ENCODE measurements around the gene MMS22L. TPM values are rescaled to one million over a fixed set of nuclear protein-coding genes. Genes with fewer than 3 reads are reported as not detected.

The MMS22L gene
- total and polyA plus RNA-seq, 4 donors = 0.50 to 10.8 (median 4.1) TPM

GRCh38 chr6:97147421-97147820, 135.6 kb downstream of the MMS22L start:
- 99 to 100% methylated on average over 1 of the region's 1 CpG for WGBS, 2 donors
- DNase-seq (no peak), ATAC-seq (ENCODE audit: low FRiP score) (no peak)
- Histone ChIP-seq H3K9me3 (ENCODE audit: control insufficient read depth, low read length) (no peaks in the 10 kb centered on the region), H3K27ac (ENCODE audit: low read depth in 1 of 2, low read length in 2 of 2) (no peak overlapping the region), H3K36me3 (ENCODE audit: control insufficient read depth in 1 of 2, insufficient read depth in 2 of 2, low read length in 1 of 2) (peaks cover 0 to 3% of the 10 kb centered on the region in 2 donors), H3K4me3 (ENCODE audit: low read length in 2 of 2) (no peak overlapping the region), H3K4me1 (ENCODE audit: control insufficient read depth in 1 of 2, insufficient read depth in 2 of 2, low read length in 2 of 2) (no peaks in the 10 kb centered on the region), H3K27me3 (ENCODE audit: control insufficient read depth in 1 of 2, insufficient read depth in 2 of 2, low read length in 1 of 2) (no peaks in the 10 kb centered on the region)
- intact Hi-C loops (cut with DNase I) = no loop called here

GRCh38 chr6:97145691-97146090, 137.3 kb downstream of the MMS22L start:
- WGBS, 2 donors = 94 to 97% methylated on average over 1 of the region's 1 CpG
- no peak overlapping the region for H3K4me3 ChIP-seq (ENCODE audit: low read length in 2 of 2)
- intact Hi-C loops (cut with DNase I) = no loop called here
- peaks cover 0 to 3% of the 10 kb centered on the region in 2 donors for H3K36me3 ChIP-seq (ENCODE audit: control insufficient read depth in 1 of 2, insufficient read depth in 2 of 2, low read length in 1 of 2)
- H3K27me3 ChIP-seq (ENCODE audit: control insufficient read depth in 1 of 2, insufficient read depth in 2 of 2, low read length in 1 of 2) = no peaks in the 10 kb centered on the region
- no peak for ATAC-seq (ENCODE audit: low FRiP score)
- H3K4me1 ChIP-seq (ENCODE audit: control insufficient read depth in 1 of 2, insufficient read depth in 2 of 2, low read length in 2 of 2) = no peaks in the 10 kb centered on the region
- DNase-seq = no peak
- H3K9me3 ChIP-seq (ENCODE audit: control insufficient read depth, low read length) = no peaks in the 10 kb centered on the region
- H3K27ac ChIP-seq (ENCODE audit: low read depth in 1 of 2, low read length in 2 of 2) = no peak overlapping the region

DNA sequence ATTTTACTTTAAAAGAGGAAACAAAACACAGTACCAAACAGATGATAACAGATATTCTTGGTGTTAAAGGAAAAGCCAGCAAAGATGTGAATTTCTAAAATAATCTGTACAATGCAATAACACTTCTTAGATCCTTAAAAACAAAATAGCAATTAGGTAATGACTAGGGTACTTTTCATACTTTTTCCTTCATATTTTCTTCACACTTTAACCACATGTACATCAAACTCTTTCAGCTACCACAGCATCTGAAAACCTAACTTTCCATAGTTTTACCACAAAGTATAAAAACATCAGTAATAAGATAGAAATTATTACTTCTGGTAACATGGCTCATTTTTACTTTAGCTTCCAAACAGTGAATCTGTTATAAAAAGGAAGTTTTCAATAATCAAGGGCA, 141.3 kb downstream of the MMS22L start:
- Histone ChIP-seq H3K4me3 (ENCODE audit: low read length in 2 of 2) (no peak overlapping the region), H3K27ac (ENCODE audit: low read depth in 1 of 2, low read length in 2 of 2) (no peak overlapping the region), H3K9me3 (ENCODE audit: control insufficient read depth, low read length) (no peaks in the 10 kb centered on the region), H3K27me3 (ENCODE audit: control insufficient read depth in 1 of 2, insufficient read depth in 2 of 2, low read length in 1 of 2) (no peaks in the 10 kb centered on the region), H3K36me3 (ENCODE audit: control insufficient read depth in 1 of 2, insufficient read depth in 2 of 2, low read length in 1 of 2) (no peaks in the 10 kb centered on the region), H3K4me1 (ENCODE audit: control insufficient read depth in 1 of 2, insufficient read depth in 2 of 2, low read length in 2 of 2) (no peaks in the 10 kb centered on the region)
- no peak for DNase-seq
- intact Hi-C loops (cut with DNase I) = no loop called here
- ATAC-seq (ENCODE audit: low FRiP score) = no peak

GRCh38 chr6:97138581-97138980, 144.4 kb downstream of the MMS22L start:
- Histone ChIP-seq H3K27ac (ENCODE audit: low read depth in 1 of 2, low read length in 2 of 2) (no peak overlapping the region), H3K36me3 (ENCODE audit: control insufficient read depth in 1 of 2, insufficient read depth in 2 of 2, low read length in 1 of 2) (no peaks in the 10 kb centered on the region), H3K4me1 (ENCODE audit: control insufficient read depth in 1 of 2, insufficient read depth in 2 of 2, low read length in 2 of 2) (no peaks in the 10 kb centered on the region), H3K4me3 (ENCODE audit: low read length in 2 of 2) (no peak overlapping the region), H3K9me3 (ENCODE audit: control insufficient read depth, low read length) (no peaks in the 10 kb centered on the region), H3K27me3 (ENCODE audit: control insufficient read depth in 1 of 2, insufficient read depth in 2 of 2, low read length in 1 of 2) (no peaks in the 10 kb centered on the region)
- 82 to 87% methylated on average over 1 of the region's 1 CpG for WGBS, 2 donors
- DNase-seq = no peak
- no peak for ATAC-seq (ENCODE audit: low FRiP score)
- intact Hi-C loops (cut with DNase I) = no loop called here

GRCh38 chr6:97136626-97137358, 146.2 kb downstream of the MMS22L start:
- H3K4me1 ChIP-seq (ENCODE audit: control insufficient read depth in 1 of 2, insufficient read depth in 2 of 2, low read length in 2 of 2) = no peaks in the 10 kb centered on the region
- H3K27ac ChIP-seq (ENCODE audit: low read depth in 1 of 2, low read length in 2 of 2) = no peak overlapping the region
- no peak for DNase-seq
- intact Hi-C loops (cut with DNase I) = no loop called here
- no peaks in the 10 kb centered on the region for H3K36me3 ChIP-seq (ENCODE audit: control insufficient read depth in 1 of 2, insufficient read depth in 2 of 2, low read length in 1 of 2)
- no peaks in the 10 kb centered on the region for H3K9me3 ChIP-seq (ENCODE audit: control insufficient read depth, low read length)
- H3K4me3 ChIP-seq (ENCODE audit: low read length in 2 of 2) = no peak overlapping the region
- H3K27me3 ChIP-seq (ENCODE audit: control insufficient read depth in 1 of 2, insufficient read depth in 2 of 2, low read length in 1 of 2) = no peaks in the 10 kb centered on the region
- no peak for ATAC-seq (ENCODE audit: low FRiP score)
- WGBS, 2 donors = 65% methylated on average over 7 of the region's 7 CpGs

DNA sequence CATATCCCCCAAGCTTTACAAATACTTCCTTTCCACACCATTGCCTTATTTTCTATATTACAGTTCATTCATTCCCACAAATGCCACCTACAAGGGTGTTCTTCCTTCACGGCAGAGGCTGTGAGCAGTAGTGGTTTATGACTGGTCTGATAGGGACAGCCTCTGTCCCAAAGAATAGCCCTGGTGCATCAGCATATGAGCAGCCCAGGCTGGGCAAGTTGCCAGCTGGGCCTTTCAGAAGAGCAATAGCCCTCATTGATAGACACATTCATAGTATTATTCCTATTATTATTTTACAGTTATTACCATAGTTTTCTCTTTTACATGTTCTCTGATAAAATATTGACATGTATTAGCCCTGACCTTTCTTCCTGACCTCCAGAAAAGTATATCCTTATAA, 149.9 kb downstream of the MMS22L start:
- H3K4me3 ChIP-seq (ENCODE audit: low read length in 2 of 2) = no peak overlapping the region
- no peaks in the 10 kb centered on the region for H3K4me1 ChIP-seq (ENCODE audit: control insufficient read depth in 1 of 2, insufficient read depth in 2 of 2, low read length in 2 of 2)
- no peak overlapping the region for H3K27ac ChIP-seq (ENCODE audit: low read depth in 1 of 2, low read length in 2 of 2)
- ATAC-seq (ENCODE audit: low FRiP score) (no peak), DNase-seq (no peak)
- WGBS, 2 donors = 47 to 52% methylated on average over 1 of the region's 1 CpG
- intact Hi-C loops (cut with DNase I) = no loop called here
- H3K36me3 ChIP-seq (ENCODE audit: control insufficient read depth in 1 of 2, insufficient read depth in 2 of 2, low read length in 1 of 2) = no peaks in the 10 kb centered on the region
- no peaks in the 10 kb centered on the region for H3K27me3 ChIP-seq (ENCODE audit: control insufficient read depth in 1 of 2, insufficient read depth in 2 of 2, low read length in 1 of 2)
- no peaks in the 10 kb centered on the region for H3K9me3 ChIP-seq (ENCODE audit: control insufficient read depth, low read length)

DNA sequence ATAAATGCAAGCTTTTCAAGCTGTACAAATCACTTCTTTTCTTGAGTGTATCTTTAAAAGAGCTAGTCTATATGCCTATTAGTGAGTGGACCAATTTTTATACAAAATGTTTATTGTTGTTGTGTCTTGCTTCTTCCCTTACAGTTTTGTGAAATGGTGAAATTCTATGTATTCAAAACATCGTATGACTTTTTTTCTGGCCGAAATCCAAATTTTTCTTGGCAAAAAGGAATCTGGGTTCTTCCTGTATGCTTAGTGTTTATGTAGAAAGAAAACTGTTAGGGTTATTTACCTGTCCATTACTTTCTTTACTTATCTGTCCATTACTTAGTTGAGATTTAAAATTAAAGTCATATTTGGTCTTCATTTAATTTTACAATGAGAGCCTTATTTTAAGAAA, 153.9 kb downstream of the MMS22L start:
- no peaks in the 10 kb centered on the region for H3K36me3 ChIP-seq (ENCODE audit: control insufficient read depth in 1 of 2, insufficient read depth in 2 of 2, low read length in 1 of 2)
- no peak for DNase-seq
- H3K27me3 ChIP-seq (ENCODE audit: control insufficient read depth in 1 of 2, insufficient read depth in 2 of 2, low read length in 1 of 2) = no peaks in the 10 kb centered on the region
- no peak overlapping the region for H3K27ac ChIP-seq (ENCODE audit: low read depth in 1 of 2, low read length in 2 of 2)
- intact Hi-C loops (cut with DNase I) = no loop called here
- no peak overlapping the region for H3K4me3 ChIP-seq (ENCODE audit: low read length in 2 of 2)
- no peak for ATAC-seq (ENCODE audit: low FRiP score)
- no peaks in the 10 kb centered on the region for H3K9me3 ChIP-seq (ENCODE audit: control insufficient read depth, low read length)
- H3K4me1 ChIP-seq (ENCODE audit: control insufficient read depth in 1 of 2, insufficient read depth in 2 of 2, low read length in 2 of 2) = no peaks in the 10 kb centered on the region
- WGBS, 2 donors = 30 to 31% methylated on average over 2 of the region's 2 CpGs

DNA sequence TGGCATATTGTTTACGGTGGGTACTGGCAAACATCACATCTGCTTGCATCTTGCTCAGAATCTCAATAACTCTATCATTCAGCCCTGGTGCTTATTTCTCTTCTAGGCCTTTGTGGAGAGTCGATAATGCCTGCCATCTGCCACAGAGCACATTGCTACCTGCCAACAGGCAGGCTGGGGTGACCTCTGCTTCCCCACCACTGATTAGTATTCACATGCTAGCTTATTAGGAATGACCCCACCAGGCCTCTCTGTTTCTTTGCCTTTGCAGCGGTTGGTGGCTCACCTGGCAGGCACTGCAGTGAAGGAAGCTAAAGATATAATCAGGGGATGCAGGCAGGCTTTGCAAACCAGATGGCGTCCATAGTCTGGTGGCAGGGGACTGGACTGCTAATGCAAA, 154.5 kb downstream of the MMS22L start:
- ATAC-seq (ENCODE audit: low FRiP score) (no peak), DNase-seq (no peak)
- no peak overlapping the region for H3K4me3 ChIP-seq (ENCODE audit: low read length in 2 of 2)
- intact Hi-C loops (cut with DNase I) = no loop called here
- H3K27ac ChIP-seq (ENCODE audit: low read depth in 1 of 2, low read length in 2 of 2) = no peak overlapping the region
- no peaks in the 10 kb centered on the region for H3K9me3 ChIP-seq (ENCODE audit: control insufficient read depth, low read length)
- 71 to 85% methylated on average over 4 of the region's 4 CpGs for WGBS, 2 donors
- H3K27me3 ChIP-seq (ENCODE audit: control insufficient read depth in 1 of 2, insufficient read depth in 2 of 2, low read length in 1 of 2) = no peaks in the 10 kb centered on the region
- H3K36me3 ChIP-seq (ENCODE audit: control insufficient read depth in 1 of 2, insufficient read depth in 2 of 2, low read length in 1 of 2) = no peaks in the 10 kb centered on the region
- H3K4me1 ChIP-seq (ENCODE audit: control insufficient read depth in 1 of 2, insufficient read depth in 2 of 2, low read length in 2 of 2) = no peaks in the 10 kb centered on the region

DNA sequence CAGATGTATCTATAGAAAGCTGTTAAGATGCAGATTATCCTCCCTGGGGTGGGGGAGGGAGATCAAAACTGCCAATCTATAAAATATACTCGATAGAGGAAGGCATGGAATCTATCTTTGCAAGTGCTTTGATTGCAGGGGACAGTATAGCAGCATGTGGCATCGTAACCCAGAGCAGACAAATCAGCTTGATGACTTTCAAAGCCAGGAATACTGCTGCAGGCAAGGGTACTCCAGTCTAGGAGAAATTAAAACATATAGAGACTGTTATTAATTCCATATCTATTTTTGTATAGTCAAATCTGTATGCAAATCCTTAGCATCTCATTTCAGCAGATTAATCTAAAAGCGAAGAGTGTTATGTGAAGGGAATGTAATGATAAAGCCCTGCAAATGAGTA, 159.4 kb downstream of the MMS22L start:
- intact Hi-C loops (cut with DNase I) = no loop called here
- WGBS, 2 donors = 48 to 54% methylated on average over 3 of the region's 3 CpGs
- no peaks in the 10 kb centered on the region for H3K4me1 ChIP-seq (ENCODE audit: control insufficient read depth in 1 of 2, insufficient read depth in 2 of 2, low read length in 2 of 2)
- DNase-seq = no peak
- peaks cover 6% of the 10 kb centered on the region for H3K9me3 ChIP-seq (ENCODE audit: control insufficient read depth, low read length)
- no peaks in the 10 kb centered on the region for H3K36me3 ChIP-seq (ENCODE audit: control insufficient read depth in 1 of 2, insufficient read depth in 2 of 2, low read length in 1 of 2)
- H3K27me3 ChIP-seq (ENCODE audit: control insufficient read depth in 1 of 2, insufficient read depth in 2 of 2, low read length in 1 of 2) = no peaks in the 10 kb centered on the region
- ATAC-seq (ENCODE audit: low FRiP score) = no peak
- H3K4me3 ChIP-seq (ENCODE audit: low read length in 2 of 2) = no peak overlapping the region
- H3K27ac ChIP-seq (ENCODE audit: low read depth in 1 of 2, low read length in 2 of 2) = no peak overlapping the region
